ENCODE data around the gene ABI3BP.

The ABI3BP gene

DNA sequence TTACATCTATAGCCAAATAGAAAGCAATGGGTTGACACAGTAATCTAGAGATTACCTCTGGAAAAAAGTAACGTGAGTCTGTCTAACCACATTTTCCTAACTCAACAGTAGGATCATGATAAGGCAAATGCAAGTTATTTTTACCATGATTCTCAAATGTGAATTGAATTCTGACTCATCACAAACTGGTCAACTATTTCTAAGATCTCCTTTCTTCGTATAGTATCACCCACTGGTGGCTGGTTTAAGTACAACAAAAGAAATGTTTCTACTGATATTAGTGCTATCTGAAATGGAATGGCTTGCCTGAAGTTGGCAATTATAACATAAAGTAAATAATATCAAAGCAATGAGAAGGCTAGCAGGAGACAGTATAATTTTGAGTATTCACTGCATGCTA is 102.2 kb downstream of the ABI3BP start:
- no peak for DNase-seq (ENCODE audit: low read depth)

DNA sequence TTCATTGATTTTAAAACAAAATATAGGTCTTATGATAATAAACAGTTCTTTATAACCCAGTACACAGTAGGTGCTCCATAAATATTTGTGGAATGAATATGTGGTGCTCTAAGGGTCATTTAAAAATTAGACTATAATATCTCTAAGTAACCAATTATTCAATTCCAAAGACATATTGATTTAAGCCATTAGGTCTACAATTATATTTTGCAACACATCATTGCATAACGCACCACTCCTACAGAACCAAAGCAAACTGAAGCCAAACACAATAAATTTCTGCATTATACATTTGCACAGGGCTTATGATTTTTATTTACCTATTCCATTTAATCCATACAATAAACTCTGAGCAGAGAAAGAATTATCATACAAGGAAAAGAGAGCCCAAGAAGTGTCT is 104.3 kb downstream of the ABI3BP start:
- no peak for DNase-seq (ENCODE audit: low read depth)

DNA sequence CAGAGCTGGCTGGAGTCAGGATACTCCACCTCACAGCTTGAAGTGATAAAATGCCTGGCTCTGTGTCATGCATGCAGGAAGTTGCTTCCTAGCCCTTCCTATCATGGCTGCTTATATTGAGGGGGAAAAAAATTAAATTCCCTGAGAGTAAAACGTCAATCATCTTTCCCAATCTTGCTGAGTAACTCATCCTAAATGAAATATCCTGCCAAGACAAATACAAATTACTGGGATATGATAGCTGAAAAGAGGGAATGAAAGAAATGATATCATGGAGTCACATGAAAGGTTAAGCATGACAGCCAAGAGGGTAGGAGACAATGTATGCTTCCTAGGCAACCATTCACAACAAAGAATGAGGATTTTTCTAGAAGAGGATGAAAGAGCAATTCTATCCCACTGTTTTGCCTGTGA is 110.6 kb downstream of the ABI3BP start:
- no peak for DNase-seq (ENCODE audit: low read depth)

DNA sequence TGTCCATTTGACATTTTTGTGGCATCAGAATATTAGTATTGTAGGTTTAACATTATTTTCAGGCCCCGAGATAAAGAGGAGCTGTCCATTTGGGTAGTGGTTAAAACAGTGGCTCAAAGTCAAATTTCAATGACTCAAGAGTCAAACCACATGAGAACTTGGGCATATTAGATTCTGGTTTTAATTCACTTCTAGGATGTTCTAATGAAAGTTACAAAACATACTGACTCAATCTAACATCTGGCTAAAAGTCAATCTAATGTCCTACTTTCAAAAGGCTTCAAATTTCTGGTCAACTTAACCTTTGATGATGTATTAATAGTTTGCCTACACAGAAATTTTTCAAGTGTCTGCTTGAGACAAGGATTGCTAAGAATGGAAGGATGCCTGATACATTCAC is 112.4 kb downstream of the ABI3BP start:
- no peak for DNase-seq (ENCODE audit: low read depth)

DNA sequence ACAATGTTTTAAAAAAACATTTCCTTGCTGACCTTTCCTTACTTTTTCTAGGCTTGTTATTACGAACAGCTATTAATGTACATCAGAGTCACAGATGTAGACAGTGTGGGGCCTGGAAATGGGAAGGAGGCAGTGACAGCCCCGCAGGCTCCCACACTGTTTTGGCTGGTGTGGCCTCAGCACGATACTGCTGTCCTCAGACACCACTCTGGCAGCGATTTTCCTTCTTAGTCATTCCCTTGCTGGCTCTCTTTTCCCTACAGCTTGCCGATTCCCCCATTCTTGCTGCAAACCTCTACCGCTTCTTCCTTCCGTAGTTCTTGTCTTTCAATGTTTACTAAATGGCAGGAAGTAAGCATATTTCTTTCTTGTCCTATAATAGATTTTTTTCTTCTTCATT is 113.1 kb downstream of the ABI3BP start:
- no peak for DNase-seq (ENCODE audit: low read depth)

DNA sequence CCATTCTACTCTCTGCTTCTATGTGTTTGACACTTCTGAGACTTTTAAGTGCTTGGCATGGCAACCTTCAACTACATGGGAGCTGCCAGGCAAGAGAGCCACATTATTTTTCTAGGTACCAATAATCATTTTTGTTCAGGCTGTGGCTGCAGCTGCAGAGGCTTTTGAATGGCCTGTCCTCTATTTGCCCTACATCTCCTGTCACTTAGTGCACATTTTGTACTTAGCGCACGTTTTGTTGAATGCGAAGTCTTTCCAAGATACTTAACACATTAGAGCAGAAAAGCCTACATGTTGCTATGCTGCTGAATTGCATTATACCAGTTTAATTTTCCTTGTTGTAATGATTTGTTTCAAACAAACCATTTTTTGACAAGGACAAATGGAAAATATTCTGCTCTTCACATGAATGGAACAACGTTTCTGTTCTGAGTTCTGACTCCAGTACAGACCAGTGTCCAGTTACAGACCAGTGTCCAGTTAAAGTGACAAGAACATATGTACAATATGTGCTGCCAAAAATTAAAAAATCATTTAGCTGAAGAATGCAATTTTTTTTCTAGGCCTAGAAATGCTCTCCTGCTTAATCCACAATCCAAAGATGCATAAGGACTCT is 113.9 kb downstream of the ABI3BP start:
- DNase-seq (ENCODE audit: low read depth), result no peak

DNA sequence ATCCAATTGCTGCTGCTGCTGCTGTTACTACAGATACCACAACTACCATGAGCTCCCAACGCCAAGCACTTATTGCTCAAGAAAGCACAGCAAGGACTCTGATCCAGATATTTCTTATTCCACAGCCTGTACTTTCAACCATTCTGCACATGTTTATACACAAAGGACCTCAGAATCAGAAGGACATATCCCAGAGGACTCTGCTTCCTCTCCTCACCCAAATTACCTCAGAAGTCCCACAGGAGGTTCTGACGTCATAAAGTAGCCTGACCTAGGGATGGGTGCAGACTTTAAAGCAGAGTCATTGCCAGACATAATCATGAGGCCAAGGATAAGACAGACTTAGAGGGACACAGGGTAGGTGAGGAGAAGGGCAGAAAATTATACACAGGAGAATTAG is 115.9 kb downstream of the ABI3BP start:
- no peak for DNase-seq (ENCODE audit: low read depth)

DNA sequence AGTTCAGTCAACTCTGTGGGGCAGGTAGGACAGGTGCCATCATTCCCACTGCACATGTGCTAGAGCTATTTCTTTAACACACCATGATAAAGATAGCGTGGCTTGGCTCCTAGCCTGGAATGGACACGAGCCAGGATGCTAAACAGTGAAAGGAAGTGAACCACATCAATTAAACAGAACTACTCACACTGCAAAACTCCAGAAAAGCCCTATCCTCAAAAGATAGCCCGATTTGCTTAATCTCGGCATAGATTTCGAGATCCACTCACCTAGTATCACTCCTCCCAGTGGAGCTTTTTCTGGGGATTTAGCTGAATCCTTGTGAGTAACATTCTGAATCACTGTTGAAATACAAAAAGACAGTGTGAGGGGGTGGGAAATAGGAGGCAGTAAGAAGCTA is 118.0 kb downstream of the ABI3BP start:
- no peak for DNase-seq (ENCODE audit: low read depth)

DNA sequence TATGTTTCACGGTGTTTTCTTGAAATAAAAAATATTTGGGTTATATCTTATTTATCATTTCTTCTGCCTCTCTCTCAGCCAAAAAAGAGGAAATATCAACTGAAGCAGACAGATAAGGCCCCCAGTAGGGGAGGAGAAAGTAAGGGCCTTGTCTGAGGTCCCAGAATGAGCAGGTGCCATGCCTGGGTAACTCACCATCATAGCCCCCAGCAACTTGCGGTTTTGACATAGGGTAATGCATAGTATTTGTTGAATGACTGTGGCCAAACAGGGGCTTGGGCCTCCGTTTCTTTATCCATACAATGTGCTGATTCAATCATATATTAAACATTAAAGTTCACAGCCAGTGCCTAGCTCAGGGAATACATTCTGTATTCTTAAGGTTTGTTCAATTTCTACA is 119.6 kb downstream of the ABI3BP start:
- DNase-seq (ENCODE audit: low read depth), result no peak

DNA sequence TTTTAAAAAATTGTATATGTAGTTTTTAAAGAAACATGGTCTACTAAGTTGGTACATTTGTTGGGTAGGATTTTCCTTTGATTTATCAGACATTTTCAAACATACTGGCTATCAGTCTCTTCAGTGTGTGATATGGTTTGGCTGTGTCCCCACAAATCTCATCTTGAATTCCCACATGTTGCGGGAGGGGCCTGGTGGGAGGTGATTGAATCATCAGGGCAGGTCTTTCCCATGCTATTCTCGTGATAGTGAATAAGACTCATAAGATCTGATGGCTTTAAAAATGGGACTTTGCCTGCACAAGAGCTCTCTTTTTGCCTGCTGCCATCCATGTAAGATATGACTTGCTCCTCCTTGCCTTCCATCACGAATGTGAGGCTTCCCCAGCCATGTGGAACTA is 121.9 kb downstream of the ABI3BP start:
- DNase-seq (ENCODE audit: low read depth), result no peak

DNA sequence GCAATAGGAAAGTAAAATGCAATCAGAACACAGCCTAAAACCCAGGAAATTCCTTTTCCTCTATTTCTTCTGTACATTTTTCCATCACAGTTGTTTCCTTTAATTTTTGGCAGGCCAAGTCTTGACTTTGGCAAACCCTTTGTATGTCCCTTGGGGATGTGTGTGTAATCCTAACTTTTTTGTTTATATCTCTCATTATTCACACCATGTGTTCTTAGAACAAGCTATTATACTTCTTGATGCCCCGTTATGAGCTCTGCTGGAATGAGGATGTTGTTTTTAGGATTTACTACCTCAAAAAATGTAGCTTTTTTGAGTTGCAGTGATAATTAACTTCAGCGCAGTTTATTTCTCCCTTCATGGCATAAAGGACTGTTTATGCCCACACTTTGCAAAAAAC is 123.4 kb downstream of the ABI3BP start:
- no peak for DNase-seq (ENCODE audit: low read depth)

DNA sequence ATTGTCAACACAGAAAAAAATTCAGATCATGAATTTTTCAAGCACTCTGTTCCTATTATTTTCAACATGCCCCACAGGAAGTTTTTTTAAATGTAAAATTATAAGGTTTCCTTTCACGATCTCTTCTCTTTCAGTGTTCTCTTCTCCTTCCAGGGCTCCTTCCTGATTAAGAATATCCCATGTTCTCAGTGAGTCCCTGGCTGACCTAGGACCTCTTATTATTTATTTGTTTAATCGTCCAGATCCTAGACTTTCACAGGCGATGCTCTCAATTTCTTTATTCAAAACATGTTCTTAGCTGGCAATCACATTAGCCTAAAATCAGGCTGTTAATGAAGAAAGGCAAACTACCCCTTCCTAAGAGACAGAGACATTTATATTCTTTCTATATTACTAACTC is 124.3 kb downstream of the ABI3BP start:
- no peak for DNase-seq (ENCODE audit: low read depth)

DNA sequence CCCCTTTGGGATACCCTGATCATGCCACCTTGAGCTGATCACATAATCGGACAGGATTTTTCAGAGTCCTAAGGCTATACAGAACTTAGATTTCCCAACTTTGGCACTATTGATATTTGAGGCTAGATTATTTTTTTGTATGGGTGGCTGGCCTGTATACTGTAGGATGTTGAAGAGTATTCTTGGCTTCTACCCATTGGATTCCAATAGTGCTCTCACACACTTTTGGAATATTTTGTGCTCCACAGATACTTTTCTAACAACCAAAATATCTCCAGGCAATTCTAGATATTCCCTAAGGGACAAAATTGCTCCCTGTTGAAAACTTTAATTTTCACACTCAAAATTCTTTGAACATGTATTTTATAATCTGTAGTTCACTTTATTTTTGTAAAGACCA is 125.1 kb downstream of the ABI3BP start:
- no peak for DNase-seq (ENCODE audit: low read depth)

DNA sequence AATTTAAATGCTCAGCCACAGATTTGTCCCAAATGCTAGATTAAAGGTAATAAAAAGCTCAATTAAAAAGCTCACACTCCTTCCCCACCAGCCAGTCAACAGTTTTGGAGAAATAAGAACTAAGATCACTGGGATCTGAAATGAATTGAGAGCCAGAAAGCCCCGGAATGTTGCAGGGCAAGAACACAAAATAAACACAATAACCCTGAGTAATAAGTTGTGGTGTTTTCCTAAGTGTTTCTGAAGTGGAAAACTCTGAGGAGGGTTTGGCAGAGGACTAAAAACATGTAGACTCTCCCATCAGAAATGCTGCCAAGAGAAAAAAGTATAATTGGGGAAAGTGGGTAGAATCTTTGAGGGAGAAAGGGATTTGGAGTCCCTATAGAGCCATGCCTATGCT is 127.8 kb downstream of the ABI3BP start:
- DNase-seq (ENCODE audit: low read depth), result no peak

DNA sequence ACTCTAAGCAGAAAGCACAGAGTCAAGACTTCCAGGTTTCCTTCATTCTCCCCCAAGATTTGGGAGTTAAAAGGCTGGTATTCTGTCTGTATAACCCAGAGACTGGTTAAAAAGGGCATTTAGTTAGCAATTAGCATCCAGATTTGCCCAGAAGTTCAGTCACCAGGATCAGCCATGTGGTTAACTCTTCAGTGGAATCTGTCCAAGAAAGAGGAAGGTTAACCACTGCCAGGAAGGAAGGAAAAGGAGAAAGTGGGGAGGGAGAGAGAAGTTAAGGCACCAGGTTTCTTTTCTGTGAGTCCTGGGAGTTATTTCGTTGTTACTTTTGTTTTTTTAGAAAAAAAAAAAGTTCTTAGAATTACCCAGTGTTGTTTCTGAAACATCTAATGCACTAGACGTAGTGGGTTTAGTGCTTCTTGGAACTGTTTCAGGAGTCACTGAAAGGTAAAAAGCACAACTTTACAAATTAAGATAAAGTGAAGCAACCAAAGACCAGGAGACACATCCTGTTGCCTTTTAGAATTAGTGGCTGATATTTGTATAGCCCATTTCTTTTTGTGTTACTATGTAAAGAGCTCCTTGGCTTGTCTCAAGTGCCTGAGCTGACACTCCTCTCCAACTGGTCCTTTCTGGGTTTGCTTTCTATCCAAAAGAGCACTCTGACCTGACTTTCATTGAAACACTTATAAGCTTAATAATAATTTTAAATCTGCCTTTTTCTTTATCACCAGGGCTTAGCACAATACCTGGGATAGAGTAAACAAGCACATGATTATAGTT is 128.6 kb downstream of the ABI3BP start:
- DNase-seq (ENCODE audit: low read depth), result no peak

DNA sequence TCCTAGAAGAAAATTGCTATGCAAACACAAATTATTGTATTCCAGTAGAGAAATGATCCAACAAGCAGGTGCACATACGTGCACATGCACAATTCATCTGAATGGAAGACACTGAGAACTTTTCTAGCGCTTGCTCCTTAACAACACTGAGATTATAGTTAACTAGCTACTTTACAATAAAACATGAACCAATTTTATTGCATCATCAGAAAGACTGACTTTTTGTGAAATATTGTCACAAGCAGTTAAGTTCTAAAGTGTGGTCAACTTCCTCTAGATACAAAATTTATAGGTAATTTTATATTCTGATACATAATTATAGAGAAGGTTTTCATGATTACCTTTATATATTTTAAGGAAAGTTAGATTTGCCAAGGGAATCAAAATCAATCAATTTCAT is 135.4 kb downstream of the ABI3BP start:
- DNase-seq (ENCODE audit: low read depth), result no peak

DNA sequence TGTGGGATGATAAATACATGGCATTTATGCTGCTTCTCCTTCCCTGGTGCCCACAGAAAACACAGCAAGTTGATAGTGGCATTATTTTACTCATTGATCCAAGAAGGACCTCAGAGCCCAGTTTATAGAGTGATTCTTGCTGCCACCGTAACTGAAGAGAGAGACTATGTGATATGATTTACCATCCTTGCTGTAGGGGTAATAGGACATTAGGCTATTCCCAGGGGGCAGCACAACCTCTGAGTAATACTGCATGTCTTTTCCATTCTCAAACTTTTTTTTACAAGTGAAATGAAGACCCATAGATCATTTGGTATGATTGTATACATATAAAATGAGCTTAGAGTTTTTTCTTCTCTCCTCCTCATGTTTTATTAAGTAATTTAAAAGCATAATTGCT is 136.4 kb downstream of the ABI3BP start:
- no peak for DNase-seq (ENCODE audit: low read depth)

DNA sequence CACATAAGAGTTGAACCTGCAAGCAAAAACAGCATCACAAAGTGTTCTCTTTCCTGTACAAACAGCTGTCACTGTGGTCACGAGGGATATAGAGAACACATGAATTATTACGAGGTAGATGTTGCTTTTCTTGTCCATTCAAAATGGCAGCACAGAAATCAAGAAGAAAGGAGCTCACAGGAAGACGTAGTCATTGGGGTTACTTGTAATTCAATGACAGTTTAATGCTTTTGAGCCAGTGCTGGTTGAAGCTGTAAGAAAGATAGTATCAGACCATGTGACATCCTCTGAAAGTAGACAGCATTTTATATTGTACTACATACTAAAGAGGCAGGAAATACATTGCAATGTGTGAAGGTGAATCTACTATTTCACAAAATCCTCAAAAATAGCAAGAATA is 140.4 kb downstream of the ABI3BP start:
- DNase-seq (ENCODE audit: low read depth), result no peak

DNA sequence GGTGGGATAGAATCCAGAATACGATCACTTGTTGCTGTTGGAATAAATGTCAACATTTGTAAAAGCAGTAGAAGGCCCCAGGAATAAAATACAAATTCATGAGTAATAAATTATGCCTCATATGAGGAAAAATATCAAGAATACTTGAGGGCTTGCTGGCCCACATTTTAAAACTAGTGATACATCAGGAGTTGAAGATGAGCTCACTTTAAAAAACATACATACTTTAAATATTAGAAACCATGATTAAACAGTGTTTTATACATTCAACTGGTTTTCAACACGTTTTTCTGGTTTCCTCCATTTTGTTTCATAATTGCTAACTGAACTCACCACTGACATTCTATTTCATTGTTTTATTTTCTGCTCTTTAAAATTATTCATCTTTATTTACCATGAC is 142.5 kb downstream of the ABI3BP start:
- no peak for DNase-seq (ENCODE audit: low read depth)

DNA sequence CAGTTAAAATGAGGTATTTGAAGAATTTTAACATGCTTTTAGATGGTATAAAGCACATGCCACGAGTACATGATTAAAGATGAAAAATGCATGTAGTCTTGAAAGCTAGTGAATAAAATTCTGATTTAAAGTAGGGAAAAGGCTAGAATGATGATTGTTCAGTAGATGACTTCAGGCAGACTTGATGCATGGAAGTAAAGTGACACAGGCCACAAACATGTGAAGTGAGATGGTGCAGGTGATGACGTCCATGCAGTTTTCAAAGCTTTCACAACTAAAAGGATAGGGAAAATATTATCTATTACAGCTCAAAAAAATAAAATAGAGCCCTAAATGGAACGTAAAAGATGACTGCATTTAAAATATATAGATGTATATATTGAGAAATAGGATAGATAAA is 143.1 kb downstream of the ABI3BP start:
- no peak for DNase-seq (ENCODE audit: low read depth)

DNA sequence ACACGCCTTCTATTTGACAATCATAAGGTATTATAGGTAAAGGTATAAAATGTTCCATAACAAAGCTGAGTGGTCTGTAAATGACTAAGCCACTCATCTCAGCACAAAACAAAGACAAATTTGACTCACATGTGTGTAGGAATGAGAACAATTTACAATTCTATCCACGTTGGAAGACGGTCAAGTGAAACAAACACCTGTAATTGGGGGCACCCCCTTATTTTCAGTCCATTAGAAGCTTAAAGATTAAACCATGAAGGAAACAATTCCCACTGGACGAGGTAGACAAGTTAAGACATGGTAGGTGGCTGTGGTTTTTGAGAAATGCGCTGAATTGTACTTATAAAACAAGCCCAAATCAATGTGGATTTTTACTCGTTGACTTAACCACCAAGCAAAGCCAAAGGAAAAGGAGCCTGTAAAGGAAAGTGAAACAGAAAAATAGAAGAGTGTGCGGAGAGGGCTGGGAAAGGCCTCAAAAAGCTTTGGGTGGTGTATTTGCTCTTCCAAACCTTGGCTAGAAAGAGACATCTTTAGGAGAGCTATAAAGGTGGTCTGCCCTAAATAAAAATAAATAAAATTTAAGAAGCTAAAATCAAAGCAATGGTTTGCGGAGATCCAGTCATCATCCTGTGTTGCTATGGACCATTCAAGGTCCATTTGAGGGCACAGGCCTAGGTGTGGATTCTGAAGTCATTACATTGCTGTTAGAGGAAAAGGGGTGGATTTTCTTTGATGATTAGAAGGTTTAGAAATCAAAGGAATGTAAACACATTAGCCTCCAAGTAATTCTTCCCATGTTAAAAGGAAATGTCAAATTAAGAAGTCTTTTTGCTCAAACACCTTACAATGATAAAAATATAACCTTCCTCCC is 148.9 kb downstream of the ABI3BP start:
- no peak for DNase-seq (ENCODE audit: low read depth)

DNA sequence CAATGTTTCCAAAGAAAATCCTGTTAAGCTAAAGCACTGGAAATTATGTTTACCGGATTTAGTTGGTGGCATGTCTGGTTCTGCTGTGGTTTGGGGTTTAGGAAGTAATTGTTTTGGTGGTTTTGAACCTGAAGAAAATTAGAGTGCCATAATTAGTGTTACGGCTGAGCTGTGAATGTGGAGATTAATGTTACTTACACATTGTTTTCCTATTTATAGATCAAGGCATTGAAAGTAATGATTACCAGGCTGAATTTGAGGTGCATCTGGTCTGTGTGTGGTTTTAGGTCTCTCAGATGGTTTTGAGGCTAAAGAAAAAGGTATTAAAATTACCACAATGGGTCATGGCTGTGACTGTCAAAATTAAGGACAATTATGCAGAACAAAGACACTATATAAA is 155.1 kb downstream of the ABI3BP start:
- no peak for DNase-seq (ENCODE audit: low read depth)

DNA sequence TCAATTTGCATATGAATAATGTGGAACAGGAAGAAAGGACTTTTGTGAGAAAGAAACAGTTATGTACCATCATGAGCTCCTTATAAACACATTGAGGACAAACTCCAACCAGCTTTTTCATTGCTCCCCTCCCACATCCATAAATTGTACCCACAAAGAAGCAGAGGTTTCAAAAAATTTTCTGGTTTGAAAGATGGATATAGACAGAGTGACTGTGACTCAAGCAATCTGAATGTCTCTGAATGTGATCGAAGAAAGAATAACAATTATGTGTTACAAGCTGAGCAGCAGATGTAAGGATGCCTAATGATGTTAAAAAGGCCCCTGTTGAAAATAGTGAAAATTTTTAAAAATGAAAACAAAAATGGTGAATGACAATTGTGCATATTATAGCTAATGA is 156.6 kb downstream of the ABI3BP start:
- no peak for DNase-seq (ENCODE audit: low read depth)

Measured in T-helper 22 cell (primary cell).